ENCODE results near the gene PER2. TPM values are rescaled to one million over a fixed set of nuclear protein-coding genes. Genes with fewer than 3 reads are reported as not detected.

PER2 gene
- total and polyA plus RNA-seq, 9 of the 15 experiments (the other 6 are each of a cell fraction or from before 2014, with no cell fraction given), result 1.1 to 10.3 (median 2.9) TPM

DNA sequence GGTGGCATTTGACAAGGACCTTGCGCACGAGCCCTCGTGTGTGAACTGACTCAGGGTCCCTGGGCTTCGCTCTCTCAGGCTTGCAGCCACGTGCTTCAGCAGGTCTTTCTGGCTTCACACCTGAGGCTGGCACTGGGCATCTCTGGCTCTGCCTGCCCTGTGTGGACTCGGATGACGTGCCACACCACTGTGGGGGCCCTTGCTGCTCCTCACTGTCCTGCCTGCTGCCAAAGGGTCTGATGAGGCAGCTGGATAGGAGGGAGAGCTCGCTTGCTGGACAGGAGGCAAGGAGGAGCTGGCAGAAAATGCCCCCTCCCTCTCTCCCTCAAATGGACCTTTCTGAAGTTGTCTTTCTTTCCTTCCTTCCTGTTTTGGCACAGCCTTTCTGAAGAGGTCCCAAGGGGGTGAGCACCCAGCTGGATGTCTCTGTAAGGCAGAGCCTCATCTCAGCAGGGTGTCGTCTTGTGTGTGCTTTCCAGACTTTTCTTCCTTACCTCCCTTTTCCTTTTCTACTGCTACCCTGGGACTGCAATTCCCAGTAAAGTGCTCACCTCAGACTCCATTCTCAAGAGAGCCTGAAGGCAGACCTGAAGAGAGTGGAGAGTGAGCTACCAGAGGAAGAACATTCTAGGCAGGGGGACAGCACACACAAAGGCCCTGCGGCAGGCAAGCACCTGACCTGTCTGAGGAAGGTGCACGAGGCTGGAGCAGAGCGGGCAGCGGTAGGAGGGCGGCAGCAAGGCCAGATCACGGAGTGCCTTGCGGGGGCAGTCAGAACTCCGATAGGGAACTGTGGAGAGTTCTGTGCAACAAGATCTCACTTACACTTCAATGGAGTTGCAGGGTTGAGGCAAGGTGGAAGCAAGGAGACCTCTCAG lies 5.3 kb downstream of the PER2 start:
- H3K9me1 ChIP-seq (ENCODE audit: control insufficient read depth, insufficient read depth, low read length), result peaks cover 5% of the 10 kb centered on the region
- no peaks in the 10 kb centered on the region for H3K9me3 ChIP-seq (replicated peaks; ENCODE audit: control insufficient read depth, insufficient read depth, low read depth, low read length)
- no peak overlapping the region for H3K4me3 ChIP-seq
- no peak overlapping the region for H3K27ac ChIP-seq (ENCODE audit: extremely low read depth, low read depth, low read length)
- H3K9ac ChIP-seq (ENCODE audit: insufficient read depth in 1 of 2, low read depth in 2 of 2, low read length in 2 of 2), result no peak overlapping the region
- no peak overlapping the region for H3K4me2 ChIP-seq (ENCODE audit: insufficient read depth, low read length)
- TF ChIP-seq, protein P1, sequence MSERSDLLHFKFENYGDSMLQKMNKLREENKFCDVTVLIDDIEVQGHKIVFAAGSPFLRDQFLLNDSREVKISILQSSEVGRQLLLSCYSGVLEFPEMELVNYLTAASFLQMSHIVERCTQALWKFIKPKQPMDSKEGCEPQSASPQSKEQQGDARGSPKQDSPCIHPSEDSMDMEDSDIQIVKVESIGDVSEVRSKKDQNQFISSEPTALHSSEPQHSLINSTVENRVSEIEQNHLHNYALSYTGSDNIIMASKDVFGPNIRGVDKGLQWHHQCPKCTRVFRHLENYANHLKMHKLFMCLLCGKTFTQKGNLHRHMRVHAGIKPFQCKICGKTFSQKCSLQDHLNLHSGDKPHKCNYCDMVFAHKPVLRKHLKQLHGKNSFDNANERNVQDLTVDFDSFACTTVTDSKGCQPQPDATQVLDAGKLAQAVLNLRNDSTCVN (CRISPR knock-in tag; IDR thresholded peaks at IDR 0.05), result no peak
- TF ChIP-seq HBP1 (CRISPR knock-in tag; IDR thresholded peaks at IDR 0.05), result no peak
- no peak for TF ChIP-seq ZNF592 (IDR thresholded peaks at IDR 0.05)
- TF ChIP-seq HMGN3 (IDR thresholded peaks at IDR 0.05; ENCODE audit: borderline replicate concordance, extremely low read depth, insufficient read length, low read depth, low read length), result no peak
- TF ChIP-seq, protein P2, sequence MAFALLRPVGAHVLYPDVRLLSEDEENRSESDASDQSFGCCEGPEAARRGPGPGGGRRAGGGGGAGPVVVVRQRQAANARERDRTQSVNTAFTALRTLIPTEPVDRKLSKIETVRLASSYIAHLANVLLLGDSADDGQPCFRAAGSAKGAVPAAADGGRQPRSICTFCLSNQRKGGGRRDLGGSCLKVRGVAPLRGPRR (CRISPR knock-in tag; IDR thresholded peaks at IDR 0.05), result no peak
- TF ChIP-seq FOXJ3 (CRISPR knock-in tag; IDR thresholded peaks at IDR 0.05), result no peak
- no peak for TF ChIP-seq WHSC1 (IDR thresholded peaks at IDR 0.05; ENCODE audit: low read length)
- no peak for TF ChIP-seq ZNF197 (CRISPR knock-in tag; IDR thresholded peaks at IDR 0.05; ENCODE audit: low read depth)
- no peak for TF ChIP-seq FOXP1 (CRISPR knock-in tag; IDR thresholded peaks at IDR 0.05)
- in situ Hi-C loops (cut with MboI) (no loop called here), intact Hi-C loops (cut with micrococcal nuclease) (no loop called here)
- no TSS peak for BruUV-seq (replicated peaks)
- ChIA-PET CTCF (ENCODE audit: low intra/inter-chr PET ratio) (no interaction called here), POLR2A (interaction anchor here (0.6 kb wide), 1 partner anchor 189 kb away, joined by 3 read pairs; no protein-coding TSS in a partner anchor)
- H2AFZ ChIP-seq (ENCODE audit: low read depth, low read length), result no peak overlapping the region
- no peak for FAIRE-seq
- no peak for DNase-seq (ENCODE audit: extremely low read depth in 1 of 4, low spot score in 3 of 4)
- H3K27me3 ChIP-seq (ENCODE audit: control insufficient read depth in 2 of 2, insufficient read depth in 2 of 2, low read length in 2 of 2), result no peaks in the 10 kb centered on the region; a peak in 1 of 5 replicates
- H3K79me2 ChIP-seq (ENCODE audit: control insufficient read depth, insufficient read depth, low read length), result peaks cover 49% of the 10 kb centered on the region
- peaks cover 0 to 29% of the 10 kb centered on the region in 2 experiments; a peak in 3 of 5 replicates for H3K4me1 ChIP-seq (replicated peaks in 1 of 2; ENCODE audit: control insufficient read depth in 2 of 2, insufficient read depth in 2 of 2, low read length in 2 of 2)
- no peak for ATAC-seq
- peaks cover 5% of the 10 kb centered on the region; the same call in 1 of the 3 replicates for H3K36me3 ChIP-seq (ENCODE audit: control insufficient read depth, insufficient read depth, low read length)
- 87% methylated on average over 13 of the region's 17 CpGs for WGBS (ENCODE audit: insufficient coverage, low coverage, missing lambda C conversion rate)
- H4K20me1 ChIP-seq (replicated peaks; ENCODE audit: control insufficient read depth, insufficient read depth, low read length), result no peaks in the 10 kb centered on the region; the same call in 1 of the 2 replicates

Data from K562 (cell line).